ENCODE measurements around the gene ACAA1. TPM values are rescaled to one million over a fixed set of nuclear protein-coding genes. Genes with fewer than 3 reads are reported as not detected.
A peak's percentile ranks its signal among the peaks of the same experiment; 100 is the strongest.

Gene ACAA1, protein sequence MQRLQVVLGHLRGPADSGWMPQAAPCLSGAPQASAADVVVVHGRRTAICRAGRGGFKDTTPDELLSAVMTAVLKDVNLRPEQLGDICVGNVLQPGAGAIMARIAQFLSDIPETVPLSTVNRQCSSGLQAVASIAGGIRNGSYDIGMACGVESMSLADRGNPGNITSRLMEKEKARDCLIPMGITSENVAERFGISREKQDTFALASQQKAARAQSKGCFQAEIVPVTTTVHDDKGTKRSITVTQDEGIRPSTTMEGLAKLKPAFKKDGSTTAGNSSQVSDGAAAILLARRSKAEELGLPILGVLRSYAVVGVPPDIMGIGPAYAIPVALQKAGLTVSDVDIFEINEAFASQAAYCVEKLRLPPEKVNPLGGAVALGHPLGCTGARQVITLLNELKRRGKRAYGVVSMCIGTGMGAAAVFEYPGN
- 10.0 and 16.3 TPM in 2 replicates for total RNA-seq (2014; rRNA removed; shearing (Covaris generic))

DNA sequence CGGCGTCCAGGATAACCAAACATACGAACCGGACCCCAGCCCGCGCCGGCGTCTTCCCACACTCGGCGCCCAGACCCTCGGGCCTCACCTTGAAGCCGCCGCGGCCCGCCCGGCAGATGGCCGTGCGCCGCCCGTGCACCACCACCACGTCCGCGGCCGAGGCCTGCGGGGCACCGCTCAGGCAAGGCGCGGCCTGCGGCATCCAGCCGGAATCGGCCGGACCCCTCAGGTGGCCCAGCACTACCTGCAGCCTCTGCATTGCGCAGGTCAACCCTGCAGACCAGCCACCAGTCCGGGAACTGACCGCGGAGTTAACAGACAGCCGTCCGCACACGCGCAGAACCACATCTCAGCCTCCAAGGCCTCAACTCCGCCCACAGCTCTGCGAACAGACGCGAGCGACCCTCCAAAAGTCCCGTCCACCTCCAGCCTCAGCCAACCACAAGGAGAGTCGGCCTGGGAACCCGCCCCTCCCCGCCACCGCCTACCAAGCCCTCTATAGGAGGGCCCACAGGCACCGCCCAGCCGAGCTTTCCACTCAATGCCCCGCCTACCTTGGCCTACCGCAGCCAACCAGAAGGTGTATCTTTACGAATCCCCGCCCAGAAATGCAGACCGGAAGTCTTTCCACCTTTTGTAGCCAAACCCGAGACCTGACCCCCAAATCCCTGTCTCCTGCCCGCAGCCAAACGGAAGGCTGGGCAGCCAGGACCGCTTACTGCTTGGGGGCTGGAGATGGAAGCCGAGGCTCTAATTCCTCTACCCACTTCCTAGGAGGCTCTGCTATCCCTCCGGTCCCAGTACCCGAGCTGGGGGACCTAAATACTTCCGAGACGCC, at the start of gene ACAA1:
TSS of gene ACAA1 (minus strand) at position 351 of the 838 bp plus-strand sequence. CDS start at position 259, 92 bp downstream.
- peak within 1 kb of the TSS; percentile 43 for H3K27ac ChIP-seq
- H3K36me3 ChIP-seq = peaks cover 30% of the 10 kb centered on the region
- no peaks in the 10 kb centered on the region for H3K9me3 ChIP-seq (replicated peaks)
- peaks cover 20% of the 10 kb centered on the region for H3K4me1 ChIP-seq (replicated peaks)
- peak; percentile 96 to 98 for DNase-seq (ENCODE audit: low read depth in 1 of 2, low spot score in 2 of 2)
- H3K27me3 ChIP-seq (replicated peaks) = no peaks in the 10 kb centered on the region
- peak within 1 kb of the TSS; percentile 83 for H3K4me3 ChIP-seq

DNA sequence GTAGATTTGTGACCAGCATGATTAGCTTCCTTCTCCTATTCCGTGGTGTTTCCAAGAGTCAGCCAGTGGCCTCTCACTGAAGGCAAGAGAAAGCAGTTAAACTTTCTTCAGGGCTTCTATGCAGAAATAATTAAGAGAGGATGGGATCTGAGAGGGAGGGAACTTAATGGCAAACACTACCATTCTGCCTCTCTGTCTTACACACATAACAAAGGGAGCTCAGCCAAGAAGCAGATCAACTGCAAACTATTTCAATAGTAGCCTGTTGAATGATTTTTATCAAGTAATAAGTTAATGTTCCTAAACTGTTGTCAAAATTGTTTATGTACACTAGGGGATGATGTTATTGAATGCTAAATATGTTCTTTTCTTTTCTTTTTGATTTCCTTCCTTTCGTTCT, 40.3 kb upstream of the ACAA1 start:
- DNase-seq (ENCODE audit: low read depth in 1 of 2, low spot score in 2 of 2) = no peak
- peaks cover 10% of the 10 kb centered on the region for H3K36me3 ChIP-seq
- H3K4me1 ChIP-seq (replicated peaks) = peaks cover 30% of the 10 kb centered on the region
- no peak overlapping the region for H3K4me3 ChIP-seq
- H3K9me3 ChIP-seq (replicated peaks) = no peaks in the 10 kb centered on the region
- no peaks in the 10 kb centered on the region for H3K27me3 ChIP-seq (replicated peaks)
- no peak overlapping the region for H3K27ac ChIP-seq

DNA sequence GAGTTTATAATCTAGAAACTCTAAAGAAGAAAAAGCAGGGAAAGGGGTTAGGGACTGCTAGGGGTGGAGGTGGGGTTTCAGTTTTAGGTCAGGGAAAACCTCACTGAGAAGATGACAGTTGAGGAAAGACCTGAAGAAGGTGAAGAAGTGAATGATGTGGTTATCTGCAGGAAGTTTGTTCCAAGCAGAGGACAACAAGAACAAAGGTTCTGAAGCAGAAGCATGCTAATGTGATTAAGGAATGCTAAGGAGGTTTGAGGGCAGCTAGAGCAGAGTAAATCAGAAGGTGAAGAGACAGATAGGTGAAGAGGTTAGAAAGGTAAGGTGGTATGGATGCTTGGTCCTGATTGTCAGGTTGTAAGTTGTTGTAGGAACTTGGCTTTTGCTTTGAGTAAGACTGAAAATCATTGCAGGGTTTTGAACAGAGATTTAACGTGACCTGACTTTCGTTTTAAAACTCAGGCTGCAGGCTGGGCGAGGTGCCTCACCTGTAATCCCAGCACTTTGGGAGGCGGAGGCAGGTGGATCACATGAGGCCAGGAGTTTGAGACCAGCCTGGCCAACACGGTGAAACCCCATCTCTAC, 37.0 kb upstream of the ACAA1 start:
- Histone ChIP-seq H3K36me3 (peaks cover 10% of the 10 kb centered on the region), H3K27ac (peak overlapping the region; percentile 66), H3K4me3 (no peak overlapping the region), H3K27me3 (replicated peaks) (no peaks in the 10 kb centered on the region), H3K9me3 (replicated peaks) (no peaks in the 10 kb centered on the region), H3K4me1 (replicated peaks) (peaks cover 51% of the 10 kb centered on the region)
- DNase-seq (ENCODE audit: low read depth in 1 of 2, low spot score in 2 of 2) = no peak

DNA sequence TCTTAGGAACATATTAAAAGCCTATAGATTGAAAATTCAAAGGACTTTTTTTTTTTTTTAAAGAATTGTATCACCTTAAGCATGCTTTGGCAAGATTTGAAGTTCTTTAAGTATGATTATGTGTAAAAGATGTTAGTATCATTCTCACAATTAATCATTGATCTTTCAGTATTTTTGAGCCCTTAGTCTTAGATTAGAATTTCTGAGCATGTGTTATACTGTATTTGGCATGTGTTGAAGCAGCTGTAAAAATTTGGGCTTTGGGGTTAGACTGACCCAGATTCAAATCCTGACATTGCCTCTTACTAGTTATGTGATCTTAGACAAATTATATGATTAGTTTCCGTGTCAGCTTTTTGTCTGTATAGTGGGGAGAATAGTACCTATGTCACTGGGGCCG, 34.7 kb upstream of the ACAA1 start:
- Histone ChIP-seq H3K4me3 (no peak overlapping the region), H3K27me3 (replicated peaks) (no peaks in the 10 kb centered on the region), H3K9me3 (replicated peaks) (no peaks in the 10 kb centered on the region), H3K36me3 (no peaks in the 10 kb centered on the region; the same call in 1 of the 2 replicates), H3K27ac (no peak overlapping the region), H3K4me1 (replicated peaks) (peaks cover 72% of the 10 kb centered on the region)
- no peak for DNase-seq (ENCODE audit: low read depth in 1 of 2, low spot score in 2 of 2)

DNA sequence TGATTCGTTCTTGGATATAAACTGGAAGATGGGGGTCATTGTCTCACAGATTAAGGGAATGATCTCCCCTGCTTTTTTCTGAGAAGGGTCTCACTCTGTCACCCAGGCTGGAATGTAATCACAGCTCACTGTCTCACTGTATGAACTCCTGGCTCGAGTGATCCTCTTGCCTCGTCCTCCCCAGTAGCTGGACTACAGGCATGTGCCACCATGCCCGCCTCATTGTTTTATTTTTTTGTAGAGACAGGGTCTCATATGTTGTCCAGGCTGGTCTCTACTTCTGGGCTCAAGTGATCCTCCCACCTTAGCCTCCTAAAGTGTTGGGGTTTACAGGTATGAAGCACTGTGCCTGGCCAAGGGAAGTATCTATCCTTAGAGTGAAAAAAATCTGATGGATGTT, 33.8 kb upstream of the ACAA1 start:
- no peak overlapping the region for H3K27ac ChIP-seq
- H3K4me3 ChIP-seq = no peak overlapping the region
- H3K9me3 ChIP-seq (replicated peaks) = no peaks in the 10 kb centered on the region
- H3K27me3 ChIP-seq (replicated peaks) = no peaks in the 10 kb centered on the region
- DNase-seq (ENCODE audit: low read depth in 1 of 2, low spot score in 2 of 2) = no peak
- peaks cover 6% of the 10 kb centered on the region for H3K36me3 ChIP-seq
- peaks cover 71% of the 10 kb centered on the region for H3K4me1 ChIP-seq (replicated peaks)

DNA sequence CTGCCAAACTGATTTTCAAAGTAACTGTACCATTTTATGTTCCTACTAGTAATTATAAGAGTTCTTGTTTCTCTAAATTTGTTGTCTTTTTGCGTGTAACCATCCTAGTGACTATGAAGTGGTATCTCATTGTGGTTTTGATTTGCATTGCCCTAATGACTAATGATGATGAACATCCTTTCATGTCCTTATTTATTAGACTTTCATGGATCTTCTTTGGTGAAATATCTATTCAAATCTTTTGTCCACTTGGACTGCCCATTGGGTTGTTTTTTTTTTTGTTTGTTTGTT, 32.0 kb upstream of the ACAA1 start:
- H3K36me3 ChIP-seq = peaks cover 9% of the 10 kb centered on the region
- H3K27ac ChIP-seq = peak overlapping the region; percentile 98
- no peak overlapping the region; the same call in 1 of the 2 replicates for H3K4me3 ChIP-seq
- no peak for DNase-seq (ENCODE audit: low read depth in 1 of 2, low spot score in 2 of 2)
- H3K9me3 ChIP-seq (replicated peaks) = no peaks in the 10 kb centered on the region
- H3K4me1 ChIP-seq (replicated peaks) = peaks cover 60% of the 10 kb centered on the region
- H3K27me3 ChIP-seq (replicated peaks) = no peaks in the 10 kb centered on the region

DNA sequence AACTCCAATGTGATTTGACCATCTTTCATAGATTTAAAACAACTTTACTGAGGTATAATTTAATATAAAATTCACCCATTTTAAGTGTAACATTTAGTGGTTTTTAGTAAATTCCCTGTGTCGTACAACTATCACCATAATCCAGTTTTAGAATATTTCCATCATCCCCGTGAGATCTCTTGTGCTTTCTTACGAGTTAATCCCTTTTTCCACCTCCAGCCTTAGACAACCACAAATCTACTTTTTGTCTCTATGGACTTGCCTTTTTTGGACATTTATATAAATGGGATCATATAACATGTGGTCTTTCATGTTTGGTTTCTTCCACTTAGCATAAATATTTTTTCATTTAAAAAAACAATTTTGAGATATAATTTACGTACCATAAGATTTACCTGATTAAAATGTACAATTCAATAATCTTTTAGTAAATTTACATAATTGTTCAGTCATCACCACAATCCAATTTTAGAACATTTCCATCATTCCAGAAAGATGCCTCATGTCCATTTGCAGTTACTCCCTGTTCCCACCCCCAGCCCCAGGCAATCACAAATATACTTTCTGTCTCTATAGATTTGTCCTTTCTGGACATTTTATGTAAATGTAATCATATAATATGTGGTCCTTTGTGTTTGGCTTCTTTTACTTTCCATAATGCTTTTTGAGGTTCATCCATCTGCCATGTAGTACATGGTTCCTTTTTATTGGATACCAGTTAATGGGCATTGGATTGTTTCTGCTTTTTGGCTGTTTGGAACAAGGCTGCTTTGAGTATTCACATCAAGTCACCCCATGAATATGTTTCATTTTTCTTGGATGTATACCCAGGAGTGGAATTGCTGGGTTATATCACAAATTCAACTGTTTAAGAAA, 31.5 kb upstream of the ACAA1 start:
- Histone ChIP-seq H3K4me3 (peak overlapping the region; percentile 4; the same call in 1 of the 2 replicates), H3K36me3 (peaks cover 9% of the 10 kb centered on the region), H3K27ac (peak overlapping the region; percentile 98), H3K9me3 (replicated peaks) (no peaks in the 10 kb centered on the region), H3K27me3 (replicated peaks) (no peaks in the 10 kb centered on the region), H3K4me1 (replicated peaks) (peaks cover 54% of the 10 kb centered on the region)
- peak; percentile 54 to 74 for DNase-seq (ENCODE audit: low read depth in 1 of 2, low spot score in 2 of 2)

DNA sequence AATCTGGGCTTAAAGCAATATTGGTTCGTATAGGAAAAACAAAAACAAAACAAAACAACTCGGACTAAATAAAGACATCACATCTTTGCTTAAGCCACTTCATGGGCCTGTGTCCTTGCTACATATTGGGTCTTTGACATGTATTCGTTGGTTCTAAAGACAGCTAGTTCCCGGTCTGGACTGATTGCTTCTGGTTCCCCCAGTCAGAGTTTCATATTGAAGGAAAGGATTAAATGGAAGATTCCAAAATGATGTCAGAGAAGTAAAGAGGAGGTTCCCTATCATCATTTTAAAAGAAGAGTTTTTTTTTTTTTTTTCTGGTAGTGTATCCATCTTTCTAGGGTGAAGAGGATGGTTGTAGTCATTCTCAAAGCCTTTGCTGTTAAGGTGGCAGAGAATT, 30.7 kb upstream of the ACAA1 start:
- peaks cover 48% of the 10 kb centered on the region for H3K4me1 ChIP-seq (replicated peaks)
- H3K27ac ChIP-seq = peak overlapping the region; percentile 98
- H3K27me3 ChIP-seq (replicated peaks) = no peaks in the 10 kb centered on the region
- DNase-seq (ENCODE audit: low read depth in 1 of 2, low spot score in 2 of 2) = peak in 1 of 2 experiments; percentile 7
- H3K9me3 ChIP-seq (replicated peaks) = no peaks in the 10 kb centered on the region
- H3K36me3 ChIP-seq = peaks cover 9% of the 10 kb centered on the region
- H3K4me3 ChIP-seq = peak overlapping the region; percentile 81; the same call in 1 of the 2 replicates

DNA sequence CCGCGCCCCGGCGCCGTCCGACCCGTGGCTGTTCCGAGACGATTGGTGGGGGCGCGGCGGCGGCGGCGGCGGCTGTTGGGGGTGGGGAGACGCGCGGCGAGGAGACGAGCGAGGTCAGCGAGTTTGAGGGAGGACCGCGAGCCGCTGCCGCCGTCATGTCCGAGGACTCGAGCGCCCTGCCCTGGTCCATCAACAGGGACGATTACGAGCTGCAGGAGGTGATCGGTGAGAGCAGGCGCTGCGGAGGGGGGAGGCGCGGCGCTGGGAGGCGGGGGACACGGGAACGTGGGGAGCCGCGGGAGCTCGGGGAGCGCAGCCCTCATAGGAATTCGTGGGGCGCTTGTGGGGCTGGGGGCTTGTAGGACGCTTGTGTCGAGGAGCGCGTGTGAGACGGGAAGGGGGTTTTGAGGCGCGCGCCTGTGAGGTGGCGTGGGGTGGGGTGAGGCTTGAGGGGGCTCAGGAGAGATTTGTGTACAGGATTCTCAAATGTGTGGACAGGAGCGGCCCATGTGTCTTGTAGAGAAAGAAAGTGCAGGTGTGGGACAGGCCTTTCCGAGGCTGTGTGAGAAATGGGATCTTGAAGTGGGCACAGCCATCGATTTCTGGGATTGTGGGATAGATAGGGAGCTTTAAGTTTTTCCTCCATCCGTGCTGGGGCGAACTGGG, 28.9 kb upstream of the ACAA1 start:
- H3K4me1 ChIP-seq (replicated peaks) = peaks cover 38% of the 10 kb centered on the region
- peak overlapping the region; percentile 98 for H3K27ac ChIP-seq
- peak in 1 of 2 experiments; percentile 10 for DNase-seq (ENCODE audit: low read depth in 1 of 2, low spot score in 2 of 2)
- peak overlapping the region; percentile 81 for H3K4me3 ChIP-seq
- H3K36me3 ChIP-seq = peaks cover 9% of the 10 kb centered on the region
- no peaks in the 10 kb centered on the region for H3K27me3 ChIP-seq (replicated peaks)
- H3K9me3 ChIP-seq (replicated peaks) = no peaks in the 10 kb centered on the region

DNA sequence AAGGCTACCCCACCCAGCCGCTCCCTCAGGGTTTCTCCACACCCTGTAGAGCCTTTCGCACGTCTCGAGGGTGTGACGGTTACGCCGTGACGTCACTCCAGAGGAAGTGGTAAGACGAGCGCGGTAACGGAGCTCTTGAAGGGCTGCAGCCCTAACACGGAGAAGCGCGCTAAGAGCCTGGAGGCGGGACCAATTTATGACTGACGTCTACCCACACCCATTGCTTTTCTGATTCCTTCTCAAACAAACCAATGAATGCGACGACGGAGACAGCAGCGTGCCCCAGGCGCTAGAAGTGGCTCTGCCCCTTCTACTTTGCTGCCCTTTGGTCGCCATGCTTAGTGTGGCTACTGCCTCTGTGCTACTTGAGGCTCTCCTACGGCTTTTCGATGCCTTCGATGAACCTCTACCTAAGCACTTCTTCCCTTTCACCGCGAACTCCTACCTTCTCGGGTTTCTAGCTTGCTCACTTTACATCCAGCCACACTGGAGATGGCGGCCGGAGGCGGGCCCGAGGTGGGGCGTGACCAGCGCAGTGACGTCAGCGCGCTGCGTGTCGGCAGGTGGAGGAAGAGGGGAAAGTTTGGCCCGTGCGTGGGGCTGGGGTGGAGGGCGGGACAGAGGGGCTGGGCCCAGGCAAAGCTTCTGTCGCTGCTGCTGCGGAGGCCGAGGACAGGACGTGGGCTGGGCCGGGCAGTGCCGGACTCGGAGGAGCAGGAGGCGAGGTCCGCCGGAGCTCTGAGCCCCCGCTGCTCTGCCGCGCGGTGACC, 28.2 kb upstream of the ACAA1 start, which contains the start of gene OXSR1:
TSS of gene OXSR1 (plus strand) at position 586 of the 770 bp plus-strand sequence. CDS start 340 bp downstream, outside the sequence.
- Histone ChIP-seq H3K36me3 (peaks cover 9% of the 10 kb centered on the region), H3K4me3 (peak within 1 kb of the TSS; percentile 81), H3K4me1 (replicated peaks) (peaks cover 33% of the 10 kb centered on the region), H3K27ac (peak within 1 kb of the TSS; percentile 98), H3K27me3 (replicated peaks) (no peaks in the 10 kb centered on the region), H3K9me3 (replicated peaks) (no peaks in the 10 kb centered on the region)
- DNase-seq (ENCODE audit: low read depth in 1 of 2, low spot score in 2 of 2) = peak; percentile 97 to 98

DNA sequence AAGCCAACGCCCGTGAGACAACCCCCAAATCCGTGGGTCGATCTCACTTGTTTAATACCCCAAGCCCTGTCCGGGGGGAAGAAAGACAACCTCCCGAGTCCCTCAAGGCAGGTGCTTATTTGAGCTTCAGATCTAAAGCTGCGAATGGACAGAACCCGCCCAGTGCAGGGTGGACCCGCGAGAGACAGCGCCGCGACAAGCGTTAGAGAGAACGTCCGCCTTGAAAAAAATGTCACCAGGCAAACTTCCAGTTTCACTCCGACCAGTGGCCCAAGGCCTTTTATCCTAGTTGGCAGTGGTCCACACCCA, 27.7 kb upstream of the ACAA1 start:
- Histone ChIP-seq H3K27ac (peak overlapping the region; percentile 98), H3K36me3 (peaks cover 9% of the 10 kb centered on the region), H3K27me3 (replicated peaks) (no peaks in the 10 kb centered on the region), H3K4me3 (peak overlapping the region; percentile 81), H3K4me1 (replicated peaks) (peaks cover 33% of the 10 kb centered on the region), H3K9me3 (replicated peaks) (no peaks in the 10 kb centered on the region)
- no peak for DNase-seq (ENCODE audit: low read depth in 1 of 2, low spot score in 2 of 2)

Measured in SJSA1 (cell line).